Spleen (tissue), 11 donors: ENCODE measurements around the gene NLRP1. TPM values are rescaled to one million over a fixed set of nuclear protein-coding genes. Genes with fewer than 3 reads are reported as not detected.
A peak's percentile ranks its signal among the peaks of the same experiment; 100 is the strongest.

Experiments used
- DNase-seq: peaks from one replicate; pipeline ENCODE4 v3.0.0-alpha.2; 2020
- H3K27ac ChIP-seq, 8 donors: fragments of 200-600 bp; sonication (generic) in 7 of 8; 1 replicate in 4 of 8; 2 replicates in 4 of 8; pipeline versions ENCODE4 v1.5.0 to v1.8.0; 2016 to 2021; ENCODE audit warnings: inconsistent platforms in 4 of 8, mild to moderate bottlenecking in 4 of 8, moderate library complexity in 1 of 8
- H3K27me3 ChIP-seq, 7 donors: fragments of 200-600 bp; sonication (generic) in 6 of 7; replicated peaks in 1 of 7; 1 replicate in 4 of 7; 2 replicates in 3 of 7; pipeline versions ENCODE4 v1.5.0 to v1.8.0; 2016 to 2021; ENCODE audit warnings: inconsistent platforms in 3 of 7, mild to moderate bottlenecking in 1 of 7
- H3K36me3 ChIP-seq, 6 donors: fragments of 200-600 bp; sonication (generic) in 5 of 6; 1 replicate in 4 of 6; 2 replicates in 2 of 6; pipeline versions ENCODE4 v1.5.0 to v1.8.0; 2016 to 2021; ENCODE audit warnings: inconsistent platforms in 2 of 6
- H3K4me1 ChIP-seq, 6 donors: fragments of 200-600 bp; sonication (generic) in 5 of 6; 1 replicate in 3 of 6; 2 replicates in 3 of 6; pipeline versions ENCODE4 v1.5.0 to v1.8.0; 2016 to 2021; ENCODE audit warnings: inconsistent platforms in 3 of 6
- H3K4me3 ChIP-seq, 8 donors: fragments of 200-600 bp; sonication (generic) in 7 of 8; 1 replicate in 4 of 8; 2 replicates in 4 of 8; pipeline versions ENCODE4 v1.5.0 to v1.8.0; 2016 to 2021; ENCODE audit warnings: inconsistent platforms in 4 of 8, mild to moderate bottlenecking in 4 of 8, moderate library complexity in 2 of 8
- H3K9me3 ChIP-seq, 8 donors: fragments of 200-600 bp; sonication (generic) in 7 of 8; 1 replicate in 4 of 8; 2 replicates in 4 of 8; pipeline versions ENCODE4 v1.5.0 to v1.8.0; 2016 to 2021; ENCODE audit warnings: inconsistent platforms in 4 of 8
- CTCF ChIP-seq, 11 experiments: fragments of 200-600 bp in 7 of 11; fragments of 450-650 bp in 4 of 11; sonication (generic) in 4 of 11; IDR thresholded peaks in 8 of 11; conservative IDR thresholded peaks in 3 of 11; 1 replicate in 7 of 11; 2 replicates in 4 of 11; pipeline versions ENCODE4 v1.4.0 to v1.8.0; 2016 to 2021; ENCODE audit warnings: antibody characterized with exemption in 11 of 11, inconsistent platforms in 4 of 11, mild to moderate bottlenecking in 1 of 11
- POLR2A ChIP-seq, 3 donors: fragments of 450-650 bp; IDR thresholded peaks; one replicate each; pipeline ENCODE4 v1.5.1; 2017; ENCODE audit warnings: antibody characterized with exemption in 3 of 3, mild to moderate bottlenecking in 1 of 3
- POLR2AphosphoS5 ChIP-seq, 3 donors: sonication (generic); formaldehyde crosslinking; IDR thresholded peaks; one replicate each; pipeline ENCODE4 v1.5.1; 2017; ENCODE audit warnings: antibody characterized with exemption in 3 of 3
- WGBS, 5 donors: extraction: QIAGEN DNeasy Blood & Tissue Kit in 3 of 5; methylation state at CpG; one replicate each; pipeline versions ENCODE4 v1.1.5 to v1.1.7; 2013 to 2018; 5-methylcytosine and 5-hydroxymethylcytosine counted together
- intact Hi-C: fragments of 100-400 bp; cut with DNase I; formaldehyde crosslinking; loops from one replicate; pipeline ENCODE4 v1.15.0; 2023; ENCODE audit warnings: low total_unique reads
- polyA plus RNA-seq, 3 donors: library from polyadenylated mRNA; stranded (reverse); fragments of 200-250 nt; gene quantifications; one replicate each; pipeline ENCODE4 v1.2.1, GENCODE V29; 2013
- total RNA-seq, 7 donors: library from RNA; depleted of rRNA in 3 of 7; stranded (reverse); fragments of >200 nt in 3 of 7; fragmentation: NEBNext Ultra II Directional in 4 of 7; extraction: Animal tissue kit (Norgen Biotek cat#: 25700) in 4 of 7; gene quantifications; one replicate each; pipeline versions ENCODE4 v1.1.0 to v1.2.1, GENCODE V29; 2016 to 2021
- donor health status: healthy with polysubstance abuse.
- donor health status: DM: no; HTN: no; CAD: no; lungs with moderate emphysema.
- donor health status: DM: no; HTN: no; CAD: no.
- donor health status: Bipolar disorder and iron deficiency.
- donor health status: healthy.
- donor health status: DM: no; HTN: no; CAD: no.
- donor health status: DM: yes; HTN: yes; CAD: no.

Gene NLRP1
- total and polyA plus RNA-seq, 10 donors, result 34.7 to 145 (median 76.7) TPM

GRCh38 chr17:5540321-5540720 lies 44.0 kb downstream of the NLRP1 start:
- DNase-seq, result no peak
- Histone ChIP-seq H3K4me1 (no peaks in the 10 kb centered on the region), H3K27ac (no peak overlapping the region), H3K9me3 (no peaks in the 10 kb centered on the region), H3K36me3 (peaks cover 0 to 97% (median 77%) of the 10 kb centered on the region in 6 donors), H3K27me3 (no peaks in the 10 kb centered on the region), H3K4me3 (no peak overlapping the region)
- TF ChIP-seq CTCF (IDR thresholded peaks at IDR 0.05 in 8 of 11, conservative IDR thresholded peaks at IDR 0.05 in 3 of 11) (no peak), POLR2A (IDR thresholded peaks at IDR 0.05) (no peak), POLR2AphosphoS5 (IDR thresholded peaks at IDR 0.05) (no peak)
- WGBS, 5 donors, result 86 to 92% (median 88%) methylated on average over 7 of the region's 7 CpGs
- intact Hi-C loops, result no loop called here

- Histone ChIP-seq H3K27ac (no peak overlapping the region), H3K27me3 (no peaks in the 10 kb centered on the region), H3K36me3 (peaks cover 0 to 99% (median 79%) of the 10 kb centered on the region in 6 donors), H3K9me3 (no peaks in the 10 kb centered on the region), H3K4me3 (no peak overlapping the region), H3K4me1 (no peaks in the 10 kb centered on the region)
- 93 to 99% (median 96%) methylated on average over 5 to 8 of the region's 8 CpGs for WGBS, 5 donors
- intact Hi-C loops, result no loop called here
- DNase-seq, result no peak
- TF ChIP-seq CTCF (IDR thresholded peaks at IDR 0.05 in 8 of 11, conservative IDR thresholded peaks at IDR 0.05 in 3 of 11) (no peak), POLR2AphosphoS5 (IDR thresholded peaks at IDR 0.05) (peak in 1 of 3 donors; percentile 24)
These were observed 45.0 kb downstream of the NLRP1 start for GRCh38 chr17:5539286-5539685.

GRCh38 chr17:5536866-5537650 lies 47.3 kb downstream of the NLRP1 start:
- no peak overlapping the region for H3K4me3 ChIP-seq
- H3K36me3 ChIP-seq, result peaks cover 0 to 100% (median 91%) of the 10 kb centered on the region in 6 donors
- 77 to 86% (median 85%) methylated on average over 11 of the region's 11 CpGs for WGBS, 5 donors
- TF ChIP-seq POLR2AphosphoS5 (IDR thresholded peaks at IDR 0.05), result peak in 1 of 3 donors; percentile 37
- TF ChIP-seq POLR2A (IDR thresholded peaks at IDR 0.05), result no peak
- no peak overlapping the region for H3K27ac ChIP-seq
- intact Hi-C loops, result no loop called here
- H3K27me3 ChIP-seq, result no peaks in the 10 kb centered on the region
- no peaks in the 10 kb centered on the region for H3K4me1 ChIP-seq
- H3K9me3 ChIP-seq, result no peaks in the 10 kb centered on the region
- no peak for DNase-seq

- Histone ChIP-seq H3K4me3 (no peak overlapping the region), H3K27ac (no peak overlapping the region), H3K27me3 (no peaks in the 10 kb centered on the region), H3K36me3 (peaks cover under 1 to 100% (median 91%) of the 10 kb centered on the region in 6 donors), H3K4me1 (no peaks in the 10 kb centered on the region), H3K9me3 (no peaks in the 10 kb centered on the region)
- TF ChIP-seq POLR2AphosphoS5 (IDR thresholded peaks at IDR 0.05) (no peak), CTCF (IDR thresholded peaks at IDR 0.05 in 8 of 11, conservative IDR thresholded peaks at IDR 0.05 in 3 of 11) (no peak), POLR2A (IDR thresholded peaks at IDR 0.05) (no peak)
- DNase-seq, result no peak
- WGBS, 5 donors, result 92 to 100% (median 96%) methylated on average over 2 of the region's 2 CpGs
- intact Hi-C loops, result no loop called here
These were observed 48.9 kb downstream of the NLRP1 start for GRCh38 chr17:5535436-5535835.
